Glomerular endothelial cell (primary cell): ENCODE results near the gene PSORS1C2. TPM values are rescaled to one million over a fixed set of nuclear protein-coding genes. Genes with fewer than 3 reads are reported as not detected.

Source experiments
- DNase-seq: peaks from one replicate; pipeline ENCODE4 v3.0.0-alpha.2; 2011; ENCODE audit warnings: low read depth, low spot score; ENCODE audit errors: extremely low read depth
- total RNA-seq: library from RNA; depleted of rRNA; stranded (reverse); fragments of >200 nt; gene quantifications from 2 replicates; pipeline ENCODE4 v1.2.3, GENCODE V29; 2015

Gene PSORS1C2
- total RNA-seq, 1 donor from 2014 or later: not detected

DNA sequence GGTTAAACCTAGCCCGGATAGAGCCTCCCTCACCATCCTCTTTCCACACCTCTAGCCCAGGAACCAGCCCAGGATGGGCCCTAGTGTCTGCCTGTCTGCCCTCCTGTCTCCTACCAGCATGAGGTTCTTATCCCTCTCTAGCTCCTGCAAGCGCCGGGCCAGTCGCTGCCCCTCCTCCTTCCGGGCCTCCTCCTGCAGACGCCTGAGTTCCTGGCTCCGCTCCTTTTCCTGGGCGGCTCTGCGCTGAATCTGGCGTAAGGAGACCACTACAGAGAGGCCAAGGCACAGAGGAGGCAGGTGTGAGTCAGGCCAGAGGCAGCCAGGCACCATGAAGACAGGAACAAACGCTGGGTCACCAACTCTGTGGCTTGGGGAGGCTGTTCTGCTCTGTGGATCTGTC, 4.3 kb upstream of the PSORS1C2 start:
- no peak for DNase-seq

DNA sequence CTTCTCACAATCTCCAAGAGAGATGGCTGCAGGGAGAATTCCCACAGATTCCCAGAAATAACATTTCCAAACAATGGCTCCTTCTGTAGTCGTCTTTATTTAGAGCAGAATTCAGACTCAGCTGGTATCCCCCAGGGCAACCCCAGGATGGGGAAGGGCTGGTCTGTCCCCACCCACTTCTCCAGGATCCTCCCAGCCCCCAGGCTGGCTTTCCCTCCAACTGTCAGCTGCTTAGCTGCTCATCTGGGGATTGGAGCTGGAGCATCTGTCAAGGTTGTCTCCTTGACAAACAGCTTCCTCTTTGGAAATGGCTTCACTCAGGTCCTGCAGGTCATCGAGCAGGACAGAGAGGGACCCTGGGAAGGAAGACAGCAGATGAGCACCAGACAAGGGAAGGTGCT, 3.5 kb upstream of the PSORS1C2 start:
- DNase-seq: no peak

DNA sequence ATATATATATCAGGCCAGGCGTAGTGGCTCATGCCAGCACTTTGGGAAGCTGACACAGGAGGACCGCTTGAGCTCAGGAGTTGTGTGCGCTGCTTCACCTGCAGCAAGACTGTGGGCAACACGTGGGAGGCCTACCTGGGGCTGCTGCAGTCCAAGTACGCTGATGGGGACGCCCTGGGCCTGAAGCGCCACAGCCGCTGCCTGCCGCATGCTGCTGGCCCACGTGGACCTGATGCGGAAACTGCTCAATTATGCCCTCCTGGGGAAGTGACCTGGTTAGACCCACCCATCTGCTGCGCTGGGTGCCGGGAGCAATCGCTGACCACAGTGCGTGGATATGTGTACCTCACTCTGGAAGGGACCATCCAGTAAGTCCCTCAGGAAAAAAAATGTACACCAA, 1.8 kb upstream of the PSORS1C2 start:
- DNase-seq: no peak

DNA sequence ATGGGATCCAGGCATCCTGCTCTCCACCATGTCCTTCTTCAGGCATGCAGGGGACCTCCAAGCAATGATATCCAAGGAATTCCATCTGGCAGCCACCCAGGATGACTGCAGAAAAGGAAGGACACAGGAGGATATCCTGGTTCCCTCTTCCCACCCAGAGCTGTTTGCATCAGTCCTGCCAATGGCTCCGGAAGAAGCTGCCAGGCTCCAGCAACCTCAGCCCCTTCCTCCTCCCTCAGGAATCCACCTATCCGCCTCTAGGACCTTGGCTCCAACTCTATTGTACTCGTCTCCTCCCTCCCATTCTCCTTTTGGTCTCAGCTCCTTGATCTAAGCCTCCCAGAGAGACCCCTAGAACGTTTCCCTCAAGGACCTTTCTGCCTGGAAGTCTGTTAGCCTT, 733 bp upstream of the PSORS1C2 start:
- DNase-seq: no peak

DNA sequence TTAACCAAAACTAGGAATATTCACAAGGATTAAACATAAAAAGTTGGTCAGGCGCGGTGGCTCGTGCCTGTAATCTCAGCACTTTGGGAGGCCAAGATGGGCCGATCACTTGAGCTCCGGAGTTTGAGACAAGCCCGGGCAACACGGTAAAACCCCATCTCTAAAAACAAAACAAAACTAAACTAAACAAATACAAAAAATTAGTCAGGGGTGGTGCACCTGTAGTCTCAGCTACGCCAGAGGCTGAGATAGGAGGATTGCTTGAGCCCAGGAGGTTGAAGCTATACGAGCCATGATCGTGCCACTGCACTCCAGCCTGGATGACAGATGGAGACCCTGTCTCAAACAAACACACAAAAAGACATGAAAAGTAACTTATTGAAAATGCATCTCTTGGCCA, 3.2 kb downstream of the PSORS1C2 start:
- no peak for DNase-seq

GRCh38 chr6:31132806-31133205, 6.1 kb downstream of the PSORS1C2 start:
- DNase-seq: no peak

DNA sequence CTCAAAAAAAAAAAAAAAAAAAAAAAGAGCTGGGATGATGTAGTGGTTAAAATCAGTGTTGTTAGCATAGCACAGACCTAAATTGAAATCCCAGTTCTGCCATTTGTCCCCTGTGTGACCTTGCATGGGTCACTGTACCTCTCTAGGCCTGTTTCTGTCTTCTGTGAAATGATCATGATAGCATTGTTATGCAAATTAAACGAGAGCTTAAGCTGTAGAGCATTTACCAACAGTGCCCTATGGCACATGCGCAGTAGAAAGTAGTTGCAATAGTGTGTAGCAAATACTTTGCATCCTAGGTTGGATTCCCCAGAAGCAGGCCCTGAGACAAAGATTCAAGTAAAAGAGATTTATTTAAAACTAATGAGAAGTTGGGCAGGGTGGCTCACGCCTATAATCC, 7.3 kb downstream of the PSORS1C2 start:
- DNase-seq: no peak

DNA sequence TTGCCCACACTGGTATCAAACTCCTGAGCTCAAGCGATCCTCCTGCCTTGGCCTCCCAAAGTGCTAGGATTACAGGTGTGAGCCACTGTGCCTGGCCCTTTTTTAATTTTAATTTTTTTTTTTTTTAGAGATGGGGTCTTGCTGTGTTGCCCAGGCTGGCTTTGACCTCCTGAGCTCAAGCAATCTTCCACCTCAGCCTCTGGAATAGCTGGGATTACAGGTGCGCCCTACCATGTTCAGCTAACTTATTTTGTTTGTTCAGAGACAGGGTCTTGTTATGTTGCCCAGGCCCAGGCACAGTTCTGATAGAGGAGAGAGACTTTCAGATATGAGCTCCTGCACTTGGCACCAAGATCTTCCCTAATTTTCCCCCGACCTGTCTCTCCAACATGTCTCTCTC, 8.1 kb downstream of the PSORS1C2 start:
- no peak for DNase-seq

DNA sequence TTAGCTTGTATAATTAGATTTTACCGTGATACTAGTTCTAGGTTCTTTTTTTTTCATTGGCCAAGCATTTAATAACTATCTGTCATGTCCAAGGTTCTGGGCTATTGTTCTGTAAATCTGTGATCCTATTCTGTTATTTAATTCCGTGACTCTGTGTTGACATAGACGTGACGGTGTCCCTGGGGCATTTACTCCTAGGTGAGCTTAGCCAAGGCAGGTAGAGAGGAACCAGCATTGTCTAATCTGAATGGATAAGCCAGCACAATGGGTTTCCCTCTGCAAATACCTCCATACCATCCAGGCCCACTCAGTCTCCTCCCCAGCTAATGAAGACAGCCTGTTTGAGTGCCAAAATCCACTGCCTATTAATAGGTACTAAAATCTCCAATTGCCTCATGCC, 9.7 kb downstream of the PSORS1C2 start:
- DNase-seq: no peak

- no peak for DNase-seq
Observed at GRCh38 chr6:31128093-31128676, 10.7 kb downstream of the PSORS1C2 start.

- no peak for DNase-seq
Observed at GRCh38 chr6:31126396-31127175, 12.3 kb downstream of the PSORS1C2 start.

- no peak for DNase-seq
Observed at GRCh38 chr6:31125586-31126363, 13.1 kb downstream of the PSORS1C2 start.

DNA sequence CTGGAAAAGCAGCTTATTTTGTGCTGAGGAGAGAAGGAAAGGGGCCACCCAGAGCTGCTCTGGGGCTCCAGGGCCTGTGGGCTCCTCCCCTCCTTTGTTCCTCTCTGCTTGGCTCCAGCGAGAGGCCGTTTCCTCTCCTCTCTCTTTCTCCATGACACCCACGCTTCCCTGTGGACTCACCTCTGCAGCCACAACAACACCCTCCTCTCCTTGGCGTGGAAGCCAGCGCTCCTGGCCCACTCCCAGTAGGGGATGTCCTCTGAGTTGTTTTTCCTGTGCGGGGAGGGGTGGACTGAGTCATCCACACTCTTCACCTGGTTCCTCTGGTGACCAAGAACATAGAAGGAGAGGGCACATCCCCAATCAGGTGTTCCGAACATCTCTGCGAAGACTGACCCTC, 13.7 kb downstream of the PSORS1C2 start:
- no peak for DNase-seq

DNA sequence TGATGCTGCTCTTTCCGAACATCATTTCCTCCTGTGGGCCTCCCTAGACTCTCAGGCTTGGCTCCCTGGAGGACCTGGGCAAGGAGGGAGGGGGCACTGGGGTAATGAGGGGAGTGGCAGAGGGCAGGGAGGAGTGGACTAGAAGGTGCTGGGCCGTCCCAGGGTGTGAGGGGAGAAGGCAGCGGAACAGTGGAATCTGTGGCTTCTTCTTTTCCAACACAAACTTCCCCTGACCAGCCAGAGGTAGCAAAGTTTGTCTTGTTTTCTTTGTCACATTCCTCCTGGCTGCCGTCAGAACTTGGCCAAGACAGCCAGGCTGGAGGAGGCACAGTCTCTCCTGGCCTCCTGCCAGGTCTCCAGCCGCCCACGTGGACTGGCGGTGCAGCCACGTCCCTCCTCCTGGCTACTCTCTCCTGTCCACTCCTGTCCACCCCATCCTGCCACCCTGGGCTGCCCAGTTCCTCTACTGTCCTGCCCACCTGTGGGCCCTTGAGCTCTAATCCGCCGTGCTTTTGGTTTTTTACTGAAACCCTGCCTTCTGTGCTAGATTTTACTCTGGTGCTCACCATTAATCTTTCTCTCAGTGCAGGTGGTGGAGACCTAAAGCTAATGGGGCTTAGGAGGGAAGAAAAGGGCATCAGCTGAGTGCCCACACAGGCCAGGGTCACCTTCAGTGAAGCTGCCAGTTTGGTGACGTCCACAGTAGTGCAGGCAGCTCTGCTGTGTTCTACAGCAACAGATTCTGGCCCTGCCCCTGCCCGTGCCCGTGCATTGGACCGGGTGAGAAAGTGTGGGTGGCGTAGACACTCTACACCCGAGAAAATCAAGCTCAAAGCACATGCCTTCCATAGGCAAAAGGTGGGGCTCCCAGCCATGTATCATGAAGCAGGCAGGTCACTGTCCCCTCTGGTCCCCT, 15.8 kb downstream of the PSORS1C2 start:
- no peak for DNase-seq

DNA sequence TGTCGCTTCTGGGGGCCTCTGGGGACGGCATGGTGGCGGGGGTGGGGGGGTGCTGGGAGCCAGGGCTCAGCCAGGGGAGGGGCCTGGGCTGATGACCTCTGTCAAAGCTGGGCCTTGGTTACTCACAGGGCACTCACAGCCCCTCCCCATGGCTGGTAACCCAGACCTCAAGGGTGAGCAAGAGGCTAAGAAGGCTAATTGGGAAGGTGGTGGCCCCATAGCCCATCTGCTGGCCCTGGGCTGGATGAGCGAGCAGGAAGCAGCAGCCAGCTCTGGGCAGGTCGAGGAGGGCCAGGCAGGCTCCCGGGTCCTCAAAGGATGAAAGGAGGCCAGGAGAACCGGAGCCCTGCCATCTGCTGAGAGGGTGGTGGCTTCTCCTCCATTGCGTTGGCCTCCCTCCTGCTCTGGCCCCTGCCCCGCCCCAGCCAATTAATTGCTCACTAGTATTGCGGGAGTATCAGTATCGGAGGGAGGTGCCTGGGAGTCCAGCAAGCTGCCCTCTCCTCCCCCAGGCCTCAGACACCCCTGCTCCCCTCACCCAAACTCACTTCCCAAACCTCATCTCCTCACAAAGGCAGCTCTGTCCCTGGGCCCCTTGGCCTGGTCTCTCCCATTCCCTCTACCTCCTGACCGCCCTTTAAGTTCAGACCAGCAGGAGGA, 17.6 kb downstream of the PSORS1C2 start:
- DNase-seq: no peak

GRCh38 chr6:31120151-31120915, 18.5 kb downstream of the PSORS1C2 start, which contains the start of gene CDSN:
Gene CDSN, minus strand, starts transcription at chr6:31120446. Its CDS starts 27 bp downstream, at chr6:31120419.
- DNase-seq: no peak

DNA sequence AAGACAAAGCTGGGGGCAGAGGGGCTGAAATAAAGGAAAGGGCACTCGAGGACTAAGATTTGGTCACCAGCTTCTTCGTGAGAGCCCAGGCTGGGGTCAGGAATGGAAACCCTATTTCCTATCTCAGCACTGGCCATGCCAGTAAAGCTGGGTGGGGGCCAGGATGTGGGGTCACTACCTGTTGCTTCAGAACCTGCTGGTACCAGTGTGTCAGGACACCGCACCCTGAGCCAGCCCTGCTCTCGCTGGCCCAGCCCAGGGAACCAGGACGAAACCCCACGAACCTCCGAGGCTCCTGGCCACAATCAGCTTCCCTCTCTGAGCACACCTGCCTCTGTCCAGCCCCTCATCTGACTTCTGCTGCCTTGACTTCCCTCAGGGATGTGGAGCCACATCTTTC, 20.7 kb downstream of the PSORS1C2 start:
- DNase-seq: no peak

DNA sequence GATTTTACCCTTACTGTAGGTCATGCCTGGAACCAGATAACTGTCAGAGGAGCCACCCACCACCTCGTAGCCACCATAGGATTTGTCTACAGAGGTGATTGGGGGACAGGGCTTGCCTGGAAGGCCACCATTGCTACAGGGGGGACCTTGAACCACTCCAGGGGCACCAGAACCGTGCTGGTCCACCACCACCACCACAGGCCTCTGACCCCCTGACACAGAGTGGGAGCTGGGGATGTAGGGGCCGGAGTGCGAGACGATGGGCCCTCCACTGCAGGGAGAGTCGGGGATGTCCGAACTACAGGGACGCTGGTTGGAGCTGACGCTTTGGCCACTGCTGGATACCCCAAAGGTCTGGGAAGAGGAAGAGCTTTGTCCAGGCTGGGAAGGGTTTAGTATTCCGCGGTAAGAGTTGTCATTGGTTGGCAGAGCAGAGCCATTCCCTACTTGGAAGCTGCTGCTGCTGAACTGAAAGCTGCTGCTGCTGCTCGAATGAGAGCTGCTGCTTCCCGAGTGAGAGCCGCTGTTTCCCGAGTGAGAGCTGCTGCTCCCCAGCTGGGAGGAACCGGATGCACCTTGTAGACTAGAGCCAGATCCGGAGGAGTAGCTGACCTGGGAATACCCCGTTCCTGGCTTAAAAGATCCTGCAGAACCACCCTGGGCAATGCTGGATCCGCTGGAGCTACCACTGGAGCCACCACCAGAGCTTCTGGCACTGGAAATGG, 22.0 kb downstream of the PSORS1C2 start:
- DNase-seq: no peak
